Measurements from ENCODE around the gene STMND1.

Gene STMND1

DNA sequence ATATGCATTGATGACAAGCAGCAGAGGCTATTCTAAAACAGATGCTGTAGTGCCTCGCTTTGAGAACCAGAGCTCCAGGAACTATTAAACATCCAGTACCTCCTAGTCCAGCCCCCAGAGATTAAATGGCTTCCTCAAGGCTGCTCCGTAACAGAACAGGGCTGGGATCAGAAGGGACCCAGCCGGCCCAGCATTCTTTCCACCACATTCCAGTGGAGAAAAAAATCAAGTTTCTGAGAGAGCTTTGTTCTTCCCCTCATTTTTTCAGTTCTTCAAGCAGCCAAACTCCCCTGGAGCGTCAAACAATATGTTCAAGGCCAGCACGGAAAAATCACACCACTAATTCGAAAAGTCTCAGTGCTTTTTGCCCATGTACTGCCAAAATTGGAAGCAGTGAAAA is 5.8 kb upstream of the STMND1 start:
- Histone ChIP-seq H3K23ac (ENCODE audit: low read length in 2 of 2) (no peak overlapping the region), H2AFZ (ENCODE audit: low read depth, low read length) (no peak overlapping the region), H2BK120ac (ENCODE audit: low read depth, low read length) (no peak overlapping the region), H3K27me3 (ENCODE audit: control insufficient read depth in 1 of 2, insufficient read depth in 1 of 2, low read length in 2 of 2) (peaks cover 16 to 26% of the 10 kb centered on the region in 2 experiments), H2BK12ac (ENCODE audit: low read length in 2 of 2) (no peak overlapping the region), H4K8ac (ENCODE audit: low read length) (no peak overlapping the region), H3K79me1 (replicated peaks; ENCODE audit: low read length, poor library complexity, severe bottlenecking) (no peaks in the 10 kb centered on the region), H3K14ac (ENCODE audit: low read length in 2 of 2) (no peak overlapping the region), H2BK15ac (ENCODE audit: low read depth, poor library complexity, severe bottlenecking) (no peak overlapping the region), H3K18ac (ENCODE audit: low read depth in 1 of 2, low read length in 2 of 2) (no peak overlapping the region), H3K4ac (ENCODE audit: low read depth in 1 of 2, low read length in 2 of 2) (no peak overlapping the region), H3K4me1 (ENCODE audit: control insufficient read depth, insufficient read depth, low read depth, low read length) (no peaks in the 10 kb centered on the region), H3K4me2 (ENCODE audit: low read length, poor library complexity, severe bottlenecking) (peak overlapping the region; percentile 22), H2AK5ac (ENCODE audit: low read length, severe bottlenecking) (no peak overlapping the region), H3K27ac (ENCODE audit: low read length, poor library complexity, severe bottlenecking) (no peak overlapping the region), H3K4me3 (ENCODE audit: insufficient read depth in 1 of 2, low read depth in 1 of 2, low read length in 2 of 2) (no peak overlapping the region), H2BK5ac (ENCODE audit: low read depth, low read length, poor library complexity, severe bottlenecking) (no peak overlapping the region), H4K91ac (ENCODE audit: low read length) (no peak overlapping the region), H3K36me3 (ENCODE audit: control insufficient read depth in 1 of 2, insufficient read depth in 2 of 2, low read depth in 1 of 2, low read length in 2 of 2) (no peaks in the 10 kb centered on the region), H3K9me3 (ENCODE audit: control insufficient read depth, low read length) (no peaks in the 10 kb centered on the region), H3K9ac (ENCODE audit: low read length) (no peak overlapping the region)
- whole genome bisulfite sequencing: 73% methylated on average over 5 of the region's 6 CpGs
- DNase-seq: no peak

DNA sequence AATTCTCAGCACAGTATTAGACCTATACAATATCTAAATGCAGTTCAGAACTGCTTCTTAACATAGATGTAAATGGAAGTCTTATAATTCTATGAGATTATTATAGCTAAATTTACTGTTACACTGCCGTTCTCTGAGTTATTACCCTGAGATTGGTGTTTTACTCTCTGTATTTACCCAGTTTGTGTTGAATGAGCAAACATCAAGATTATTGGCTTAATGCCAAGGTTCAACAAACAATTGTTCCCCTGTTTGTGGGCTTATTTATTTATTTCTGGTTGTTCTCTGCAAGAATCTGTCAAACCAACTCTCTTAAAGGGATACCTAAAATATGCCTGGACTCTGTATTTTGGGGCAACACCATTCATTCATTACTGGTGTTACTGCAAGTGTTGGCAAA is 5.2 kb upstream of the STMND1 start:
- Histone ChIP-seq H4K8ac (ENCODE audit: low read length) (no peak overlapping the region), H2BK12ac (ENCODE audit: low read length in 2 of 2) (no peak overlapping the region), H3K4me3 (ENCODE audit: insufficient read depth in 1 of 2, low read depth in 1 of 2, low read length in 2 of 2) (no peak overlapping the region), H2AFZ (ENCODE audit: low read depth, low read length) (no peak overlapping the region), H3K9me3 (ENCODE audit: control insufficient read depth, low read length) (no peaks in the 10 kb centered on the region), H3K27ac (ENCODE audit: low read length, poor library complexity, severe bottlenecking) (no peak overlapping the region), H3K9ac (ENCODE audit: low read length) (no peak overlapping the region), H3K27me3 (ENCODE audit: control insufficient read depth in 1 of 2, insufficient read depth in 1 of 2, low read length in 2 of 2) (peaks cover 22 to 31% of the 10 kb centered on the region in 2 experiments), H2BK120ac (ENCODE audit: low read depth, low read length) (no peak overlapping the region), H2BK5ac (ENCODE audit: low read depth, low read length, poor library complexity, severe bottlenecking) (no peak overlapping the region), H3K23ac (ENCODE audit: low read length in 2 of 2) (no peak overlapping the region), H3K4me2 (ENCODE audit: low read length, poor library complexity, severe bottlenecking) (no peak overlapping the region), H3K79me1 (replicated peaks; ENCODE audit: low read length, poor library complexity, severe bottlenecking) (no peaks in the 10 kb centered on the region), H3K4me1 (ENCODE audit: control insufficient read depth, insufficient read depth, low read depth, low read length) (peaks cover 3% of the 10 kb centered on the region), H3K18ac (ENCODE audit: low read depth in 1 of 2, low read length in 2 of 2) (no peak overlapping the region), H4K91ac (ENCODE audit: low read length) (no peak overlapping the region), H3K36me3 (ENCODE audit: control insufficient read depth in 1 of 2, insufficient read depth in 2 of 2, low read depth in 1 of 2, low read length in 2 of 2) (no peaks in the 10 kb centered on the region), H2BK15ac (ENCODE audit: low read depth, poor library complexity, severe bottlenecking) (no peak overlapping the region), H2AK5ac (ENCODE audit: low read length, severe bottlenecking) (no peak overlapping the region), H3K4ac (ENCODE audit: low read depth in 1 of 2, low read length in 2 of 2) (no peak overlapping the region), H3K14ac (ENCODE audit: low read length in 2 of 2) (no peak overlapping the region)
- WGBS: 100% methylated on average over 1 of the region's 1 CpG
- DNase-seq: no peak

DNA sequence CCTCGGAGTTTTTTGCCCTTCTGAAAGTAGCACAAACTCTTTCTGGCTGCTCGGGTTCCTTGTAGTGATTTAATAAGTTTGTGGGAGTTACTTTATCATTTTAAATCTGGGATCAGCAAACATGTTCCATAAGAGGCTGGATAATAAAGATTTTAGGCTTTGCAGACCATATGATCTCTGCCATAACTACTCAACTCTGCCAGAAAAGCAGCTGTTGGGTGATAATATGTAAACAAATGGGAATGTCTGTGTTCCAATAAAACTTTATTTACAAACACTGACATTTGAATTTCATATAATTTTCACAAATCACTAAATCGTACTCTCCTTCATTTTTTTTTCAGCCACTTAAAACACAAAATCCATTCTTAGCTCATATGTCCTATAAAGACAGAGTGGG is 3.9 kb upstream of the STMND1 start:
- Histone ChIP-seq H3K4me2 (ENCODE audit: low read length, poor library complexity, severe bottlenecking) (no peak overlapping the region), H3K4me1 (ENCODE audit: control insufficient read depth, insufficient read depth, low read depth, low read length) (peaks cover 9% of the 10 kb centered on the region), H2AK5ac (ENCODE audit: low read length, severe bottlenecking) (no peak overlapping the region), H2BK120ac (ENCODE audit: low read depth, low read length) (no peak overlapping the region), H3K27me3 (ENCODE audit: control insufficient read depth in 1 of 2, insufficient read depth in 1 of 2, low read length in 2 of 2) (peaks cover 33 to 44% of the 10 kb centered on the region in 2 experiments), H2BK15ac (ENCODE audit: low read depth, poor library complexity, severe bottlenecking) (no peak overlapping the region), H3K79me1 (replicated peaks; ENCODE audit: low read length, poor library complexity, severe bottlenecking) (no peaks in the 10 kb centered on the region), H3K27ac (ENCODE audit: low read length, poor library complexity, severe bottlenecking) (no peak overlapping the region), H3K9ac (ENCODE audit: low read length) (no peak overlapping the region), H3K14ac (ENCODE audit: low read length in 2 of 2) (no peak overlapping the region), H2BK12ac (ENCODE audit: low read length in 2 of 2) (no peak overlapping the region), H2BK5ac (ENCODE audit: low read depth, low read length, poor library complexity, severe bottlenecking) (no peak overlapping the region), H2AFZ (ENCODE audit: low read depth, low read length) (no peak overlapping the region), H3K36me3 (ENCODE audit: control insufficient read depth in 1 of 2, insufficient read depth in 2 of 2, low read depth in 1 of 2, low read length in 2 of 2) (no peaks in the 10 kb centered on the region), H4K91ac (ENCODE audit: low read length) (no peak overlapping the region), H3K9me3 (ENCODE audit: control insufficient read depth, low read length) (no peaks in the 10 kb centered on the region), H3K4ac (ENCODE audit: low read depth in 1 of 2, low read length in 2 of 2) (no peak overlapping the region), H3K4me3 (ENCODE audit: insufficient read depth in 1 of 2, low read depth in 1 of 2, low read length in 2 of 2) (no peak overlapping the region), H3K23ac (ENCODE audit: low read length in 2 of 2) (no peak overlapping the region), H3K18ac (ENCODE audit: low read depth in 1 of 2, low read length in 2 of 2) (no peak overlapping the region), H4K8ac (ENCODE audit: low read length) (no peak overlapping the region)
- no peak for DNase-seq
- 87% methylated on average over 3 of the region's 3 CpGs for WGBS

DNA sequence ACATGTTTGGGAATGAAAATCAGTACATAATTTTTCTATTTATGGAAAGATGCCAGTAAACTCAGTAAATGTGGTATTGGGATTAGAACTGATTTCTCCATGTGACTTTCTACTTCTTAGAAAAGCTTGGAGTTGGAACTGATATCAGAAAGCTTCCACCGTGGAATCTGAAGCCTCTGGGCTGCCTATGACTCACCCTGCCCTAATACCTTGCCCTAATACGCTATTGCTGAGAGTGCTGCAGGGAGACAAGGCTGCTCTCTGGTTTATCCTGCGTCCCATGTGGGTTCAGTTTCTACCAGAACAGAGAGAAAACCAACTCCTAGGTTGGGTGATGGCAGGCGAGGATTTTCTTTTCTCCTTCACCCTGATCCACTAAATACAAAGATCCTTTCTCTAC is 3.3 kb upstream of the STMND1 start:
- Histone ChIP-seq H3K9me3 (ENCODE audit: control insufficient read depth, low read length) (no peaks in the 10 kb centered on the region), H3K79me1 (replicated peaks; ENCODE audit: low read length, poor library complexity, severe bottlenecking) (no peaks in the 10 kb centered on the region), H2BK15ac (ENCODE audit: low read depth, poor library complexity, severe bottlenecking) (no peak overlapping the region), H4K91ac (ENCODE audit: low read length) (no peak overlapping the region), H3K23ac (ENCODE audit: low read length in 2 of 2) (no peak overlapping the region), H2AFZ (ENCODE audit: low read depth, low read length) (no peak overlapping the region), H3K4me3 (ENCODE audit: insufficient read depth in 1 of 2, low read depth in 1 of 2, low read length in 2 of 2) (no peak overlapping the region), H3K4ac (ENCODE audit: low read depth in 1 of 2, low read length in 2 of 2) (no peak overlapping the region), H2BK5ac (ENCODE audit: low read depth, low read length, poor library complexity, severe bottlenecking) (no peak overlapping the region), H2BK12ac (ENCODE audit: low read length in 2 of 2) (no peak overlapping the region), H3K18ac (ENCODE audit: low read depth in 1 of 2, low read length in 2 of 2) (no peak overlapping the region), H3K4me1 (ENCODE audit: control insufficient read depth, insufficient read depth, low read depth, low read length) (peaks cover 9% of the 10 kb centered on the region), H2AK5ac (ENCODE audit: low read length, severe bottlenecking) (no peak overlapping the region), H3K27ac (ENCODE audit: low read length, poor library complexity, severe bottlenecking) (no peak overlapping the region), H3K14ac (ENCODE audit: low read length in 2 of 2) (no peak overlapping the region), H3K4me2 (ENCODE audit: low read length, poor library complexity, severe bottlenecking) (no peak overlapping the region), H4K8ac (ENCODE audit: low read length) (no peak overlapping the region), H3K27me3 (ENCODE audit: control insufficient read depth in 1 of 2, insufficient read depth in 1 of 2, low read length in 2 of 2) (peaks cover 36 to 48% of the 10 kb centered on the region in 2 experiments), H2BK120ac (ENCODE audit: low read depth, low read length) (no peak overlapping the region), H3K36me3 (ENCODE audit: control insufficient read depth in 1 of 2, insufficient read depth in 2 of 2, low read depth in 1 of 2, low read length in 2 of 2) (no peaks in the 10 kb centered on the region), H3K9ac (ENCODE audit: low read length) (no peak overlapping the region)
- peak; percentile 50 for DNase-seq
- WGBS: 35% methylated on average over 3 of the region's 4 CpGs
